Stimulated activated CD4-positive, alpha-beta T cell treated with anti-CD3 and anti-CD28 coated beads, Interleukin-2, amount 100 ng/mL, for 4 hours (primary cell): ENCODE results near the gene PTPN11.

Source experiments
- DNase-seq: peaks from one replicate; pipeline ENCODE4 v3.0.0-alpha.2; 2020; ENCODE audit warnings: low read depth

Gene PTPN11

DNA sequence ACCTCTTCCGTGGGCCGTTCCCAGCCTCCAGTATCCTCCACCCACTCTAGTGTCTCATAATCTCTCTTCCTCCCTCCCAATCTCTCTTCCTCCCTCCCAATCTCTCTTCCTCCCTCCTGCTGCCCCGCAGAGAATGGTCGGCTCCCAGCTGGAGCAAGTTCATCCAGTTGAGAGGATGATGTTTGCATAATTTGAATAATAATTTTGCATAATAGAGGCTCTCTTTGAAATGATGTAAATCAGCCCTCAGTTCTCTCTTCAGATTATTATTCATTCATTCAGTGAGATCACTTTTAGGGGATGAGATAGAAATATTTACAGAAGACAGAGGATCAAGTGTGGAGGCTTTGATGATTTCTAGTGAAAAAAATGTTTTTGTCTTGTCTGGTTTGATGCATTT is 125.0 kb downstream of the PTPN11 start:
- no peak for DNase-seq

DNA sequence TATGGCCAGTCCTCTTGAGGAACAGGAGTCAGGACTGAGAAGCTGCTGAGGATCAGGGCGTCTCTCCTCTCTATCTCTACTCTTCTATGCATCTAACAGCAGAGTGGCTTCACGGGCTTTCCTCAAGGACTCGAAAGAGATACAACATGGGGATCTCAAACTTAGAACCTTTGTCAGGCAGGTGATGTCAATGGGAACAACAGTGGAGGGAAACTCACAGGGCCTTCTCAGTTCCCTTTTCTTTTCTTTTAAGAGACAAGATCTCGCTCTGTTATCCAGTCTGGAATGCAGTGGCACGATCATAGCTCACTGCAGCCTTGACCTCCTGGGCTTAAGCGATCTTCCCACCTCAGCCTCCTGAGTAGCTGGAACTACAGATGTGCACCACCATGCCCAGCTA is 127.6 kb downstream of the PTPN11 start:
- DNase-seq, result no peak

DNA sequence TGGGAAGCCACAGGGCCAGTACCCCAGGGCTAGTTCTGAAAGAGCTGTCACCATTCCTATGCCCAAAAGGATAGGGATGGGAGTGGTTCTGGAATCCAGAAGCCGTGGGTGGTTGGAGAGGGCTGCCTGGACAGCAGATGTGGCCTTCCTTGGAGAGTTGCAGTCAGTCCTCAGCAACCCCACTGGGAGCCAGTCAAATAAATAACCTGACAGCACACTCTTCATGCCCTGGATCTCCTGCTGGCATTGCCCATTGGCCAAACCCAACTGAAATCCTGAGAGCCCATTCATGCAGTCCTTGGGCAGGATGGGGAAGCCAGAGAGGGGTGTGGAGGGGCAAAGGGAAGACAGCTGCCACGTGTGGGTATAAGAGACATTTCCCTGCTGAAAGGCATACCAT is 128.2 kb downstream of the PTPN11 start:
- DNase-seq, result no peak

DNA sequence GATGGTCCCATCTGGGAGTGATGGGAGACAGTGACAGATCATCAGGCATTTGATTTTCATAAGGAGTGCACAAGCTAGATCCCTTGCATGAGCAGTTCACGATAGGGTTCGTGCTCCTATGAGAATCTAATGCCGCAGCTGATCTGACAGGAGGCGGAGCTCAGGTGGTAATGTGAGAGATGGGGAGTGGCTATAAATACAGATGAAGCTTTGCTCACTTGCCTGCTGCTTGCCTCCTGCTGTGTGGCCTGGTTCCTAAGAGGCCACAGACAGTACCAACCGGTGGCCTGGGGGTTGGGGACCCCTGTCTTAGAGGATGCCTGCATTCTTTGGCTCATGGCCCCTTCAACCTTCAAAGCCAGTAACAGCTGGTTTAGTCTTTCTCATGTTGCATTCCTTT is 130.3 kb downstream of the PTPN11 start:
- DNase-seq, result no peak

DNA sequence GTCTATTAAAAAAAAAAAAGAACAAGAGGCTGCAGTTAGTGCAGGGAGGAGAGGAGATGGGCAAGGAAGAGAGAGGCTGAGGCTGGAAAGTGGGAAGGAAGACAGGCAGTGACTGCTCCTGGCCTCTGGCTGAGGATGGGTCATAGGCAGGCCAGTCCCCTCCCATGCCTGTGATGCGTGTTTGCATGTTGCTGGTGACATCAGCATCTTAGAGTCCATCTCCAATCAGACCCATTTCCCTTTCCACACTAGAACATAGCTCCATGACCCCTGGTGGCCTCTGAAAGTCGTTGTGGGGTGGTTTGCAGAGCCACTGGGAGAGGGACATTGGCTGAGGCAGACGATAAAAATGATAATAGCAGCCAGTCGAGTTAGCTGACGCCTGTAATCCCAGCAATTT is 132.9 kb downstream of the PTPN11 start:
- DNase-seq, result no peak

DNA sequence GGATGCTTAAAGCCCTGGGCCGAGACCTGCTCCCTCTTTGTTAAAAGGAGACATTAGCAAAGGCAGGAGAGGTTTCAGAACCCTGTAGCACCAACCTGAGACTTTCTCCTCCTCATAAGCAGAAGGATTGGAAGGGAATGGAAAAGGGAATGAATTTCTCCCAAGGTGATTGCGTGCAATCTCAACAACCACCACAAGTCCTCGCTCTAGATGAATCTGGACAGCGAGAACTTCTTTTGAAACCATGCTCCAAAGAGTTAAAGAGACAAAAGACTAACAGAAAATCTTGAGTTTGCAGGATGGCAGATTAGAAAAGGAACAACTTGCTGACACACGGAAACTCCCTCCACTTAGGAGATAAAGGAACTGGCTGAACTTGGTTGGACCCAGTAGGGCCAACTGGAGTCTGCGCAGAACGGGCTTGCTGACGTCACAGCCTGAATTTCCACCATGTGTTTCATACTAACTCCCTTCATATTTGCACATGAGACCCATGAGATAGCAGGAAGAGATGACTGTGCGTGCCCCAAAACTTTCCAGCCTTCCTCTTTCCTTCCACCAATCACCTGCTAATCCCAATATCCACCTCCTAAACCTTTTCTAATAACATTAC is 137.0 kb downstream of the PTPN11 start:
- DNase-seq, result no peak

DNA sequence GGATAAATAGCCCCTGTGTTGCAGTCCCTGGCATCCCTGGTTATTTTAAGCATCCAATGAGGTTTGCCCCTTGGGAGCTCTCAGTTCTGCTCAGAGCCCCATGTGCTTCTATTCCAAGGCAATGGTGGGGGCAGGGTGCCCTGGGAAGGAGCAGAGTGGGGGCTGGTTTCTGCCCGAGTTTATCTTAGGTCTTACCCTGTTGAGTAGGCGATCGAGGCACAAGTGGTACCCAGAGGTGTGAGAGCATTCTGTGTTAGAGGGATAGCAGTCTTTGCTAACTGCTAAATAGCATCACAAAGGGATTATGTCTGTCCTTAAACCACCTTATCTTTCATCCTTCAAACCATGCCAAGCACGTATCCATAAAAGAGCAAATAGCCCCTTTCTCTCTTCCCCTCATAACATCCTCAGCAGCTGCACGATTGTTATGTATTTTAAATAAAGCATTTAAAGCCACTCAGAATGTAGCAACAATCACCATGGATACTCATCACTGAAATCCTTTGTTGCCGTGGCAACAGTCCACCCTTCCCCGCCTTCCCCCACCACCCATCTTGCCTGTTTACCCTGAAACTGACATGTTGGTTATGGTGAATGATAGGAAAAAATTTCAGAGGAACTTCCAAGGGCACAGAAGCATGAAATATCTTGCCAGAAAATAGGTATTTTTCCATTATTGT is 139.3 kb downstream of the PTPN11 start:
- DNase-seq, result no peak
